HG02981 (cell line): ENCODE data around the gene ATE1.

ENCODE experiments used
- ATAC-seq: cut with Tn5 transposase; IDR thresholded peaks from one replicate; pipeline ENCODE4 v1.9.1; 2021; ENCODE audit warnings: mild to moderate bottlenecking, moderate library complexity; ENCODE audit not compliant: unreplicated experiment

ATE1 gene

GRCh38 chr10:121880895-121881294, 46.9 kb downstream of the ATE1 start:
- ATAC-seq = no peak

GRCh38 chr10:121879476-121879875, 48.4 kb downstream of the ATE1 start:
- no peak for ATAC-seq

- no peak for ATAC-seq
These were observed 54.6 kb downstream of the ATE1 start for GRCh38 chr10:121873236-121873635.

- ATAC-seq = no peak
These were observed 57.4 kb downstream of the ATE1 start for GRCh38 chr10:121870413-121870812.

- ATAC-seq = no peak
These were observed 62.3 kb downstream of the ATE1 start for GRCh38 chr10:121865554-121865953.

GRCh38 chr10:121864653-121865052, 63.2 kb downstream of the ATE1 start:
- ATAC-seq = no peak

GRCh38 chr10:121864168-121864567, 63.7 kb downstream of the ATE1 start:
- no peak for ATAC-seq

GRCh38 chr10:121862649-121863048, 65.2 kb downstream of the ATE1 start:
- ATAC-seq = no peak

- ATAC-seq = no peak
These were observed 65.8 kb downstream of the ATE1 start for GRCh38 chr10:121862042-121862441.

GRCh38 chr10:121860810-121861209, 67.0 kb downstream of the ATE1 start:
- no peak for ATAC-seq

- no peak for ATAC-seq
These were observed 72.9 kb downstream of the ATE1 start for GRCh38 chr10:121854809-121855445.

- ATAC-seq = no peak
These were observed 73.9 kb downstream of the ATE1 start for GRCh38 chr10:121853950-121854349.

- ATAC-seq = no peak
These were observed 76.0 kb downstream of the ATE1 start for GRCh38 chr10:121851786-121852185.

- ATAC-seq = no peak
These were observed 79.7 kb downstream of the ATE1 start for GRCh38 chr10:121848082-121848481.

- ATAC-seq = no peak
These were observed 81.3 kb downstream of the ATE1 start for GRCh38 chr10:121846555-121846954.

- ATAC-seq = peak; percentile 92
These were observed 82.6 kb downstream of the ATE1 start for GRCh38 chr10:121845044-121845784.

- ATAC-seq = no peak
These were observed 83.3 kb downstream of the ATE1 start for GRCh38 chr10:121844537-121844936.

GRCh38 chr10:121843379-121843778, 84.5 kb downstream of the ATE1 start:
- ATAC-seq = no peak

GRCh38 chr10:121841862-121842261, 86.0 kb downstream of the ATE1 start:
- ATAC-seq = no peak

- no peak for ATAC-seq
These were observed 88.9 kb downstream of the ATE1 start for GRCh38 chr10:121838931-121839330.

- no peak for ATAC-seq
These were observed 89.7 kb downstream of the ATE1 start for GRCh38 chr10:121838149-121838548.

- ATAC-seq = no peak
These were observed 91.7 kb downstream of the ATE1 start for GRCh38 chr10:121836171-121836570.

GRCh38 chr10:121835376-121835775, 92.5 kb downstream of the ATE1 start:
- ATAC-seq = no peak
